GM10847 (cell line): Measurements from ENCODE around the gene TNFRSF18.

Experiments used
- POLR2A ChIP-seq: IDR thresholded peaks from 2 replicates; pipeline ENCODE4 v1.6.1; 2011; ENCODE audit not compliant: insufficient read length; ENCODE audit errors: extremely low read depth

The TNFRSF18 gene

GRCh38 chr1:1183221-1183747 lies 23.1 kb downstream of the TNFRSF18 start:
- TF ChIP-seq POLR2A, result no peak

- TF ChIP-seq POLR2A, result no peak
Observed at GRCh38 chr1:1182491-1183220, 23.7 kb downstream of the TNFRSF18 start.

- TF ChIP-seq POLR2A, result no peak
Observed at GRCh38 chr1:1181938-1182410, 24.4 kb downstream of the TNFRSF18 start.

DNA sequence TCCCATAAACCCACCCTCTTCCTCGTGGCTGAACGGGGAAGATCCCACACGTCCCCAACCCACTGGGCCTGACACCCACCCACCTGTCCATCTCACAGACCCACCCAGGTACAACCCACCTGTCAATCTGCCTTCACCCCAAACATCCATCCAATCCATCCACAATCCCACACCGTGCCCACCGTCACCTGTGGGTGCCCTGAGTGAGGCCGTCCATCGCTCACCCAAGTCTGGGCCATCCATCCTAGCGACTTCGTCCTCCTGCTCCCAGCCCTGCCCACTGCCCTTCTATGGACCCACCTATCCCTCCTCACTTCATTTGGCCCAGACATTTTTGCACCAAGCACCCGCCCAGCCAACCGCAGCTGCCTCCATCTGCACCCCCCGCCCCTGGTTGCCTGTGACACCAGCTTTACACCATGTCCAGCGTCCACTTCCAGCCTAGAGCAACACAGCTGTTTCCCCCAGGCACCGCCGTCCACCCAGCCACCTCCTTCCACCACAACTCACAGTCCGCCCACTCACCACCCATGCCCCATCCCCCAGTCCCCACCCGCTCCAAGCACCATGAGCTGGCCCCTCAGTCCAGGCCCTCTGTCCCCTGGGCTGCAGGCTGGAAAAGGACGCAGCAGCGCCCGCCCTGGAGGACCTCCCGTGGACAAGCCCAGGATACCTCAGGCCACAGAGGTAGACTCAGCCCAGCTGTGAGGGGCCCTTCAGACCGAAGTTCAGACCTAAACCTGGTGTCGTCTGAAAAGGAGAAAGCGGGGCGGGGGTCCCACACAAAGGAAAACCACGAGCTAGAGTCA lies 25.1 kb downstream of the TNFRSF18 start:
- TF ChIP-seq POLR2A, result no peak

DNA sequence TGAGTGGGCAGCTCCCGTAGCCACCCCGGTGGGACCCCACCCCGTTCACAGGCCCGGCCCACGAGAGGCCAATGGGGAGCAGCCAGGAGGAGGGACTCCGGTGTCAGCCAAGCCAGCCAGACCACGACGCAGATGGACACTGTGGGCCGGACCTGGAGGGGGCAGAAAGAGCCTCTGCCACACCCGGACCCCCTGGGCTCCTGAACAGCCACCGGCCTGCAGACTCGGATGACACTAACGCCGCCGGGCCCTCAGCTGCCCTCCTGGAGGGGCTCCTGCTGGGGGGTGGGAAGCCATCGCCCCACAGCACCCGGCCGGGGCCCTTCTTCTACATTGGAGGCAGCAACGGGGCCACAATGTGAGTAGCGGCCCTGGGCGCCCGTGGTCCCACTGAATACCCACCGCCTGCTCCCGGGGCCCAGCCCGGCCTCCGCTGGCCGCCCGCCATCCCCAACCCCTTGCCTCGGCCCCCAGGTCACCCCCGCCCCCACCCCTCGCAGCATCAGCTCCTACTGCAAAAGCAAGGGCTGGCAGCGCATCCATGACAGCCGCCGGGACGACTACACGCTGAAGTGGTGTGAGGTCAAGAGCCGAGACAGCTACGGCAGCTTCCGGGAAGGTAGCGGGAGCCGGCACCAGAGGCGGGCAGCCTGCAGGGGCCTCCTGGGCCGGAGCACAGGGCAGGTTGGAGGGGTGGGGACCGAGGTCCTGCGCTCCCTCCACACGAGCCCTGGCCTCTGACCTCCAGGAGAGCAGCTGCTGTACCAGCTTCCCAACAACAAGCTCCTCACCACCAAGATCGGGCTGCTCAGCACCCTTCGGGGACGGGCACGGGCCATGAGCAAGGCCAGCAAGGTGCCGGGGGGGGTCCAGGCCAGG lies 26.2 kb downstream of the TNFRSF18 start:
- TF ChIP-seq POLR2A, result no peak

GRCh38 chr1:1179346-1179982 lies 26.9 kb downstream of the TNFRSF18 start:
- TF ChIP-seq POLR2A, result no peak

DNA sequence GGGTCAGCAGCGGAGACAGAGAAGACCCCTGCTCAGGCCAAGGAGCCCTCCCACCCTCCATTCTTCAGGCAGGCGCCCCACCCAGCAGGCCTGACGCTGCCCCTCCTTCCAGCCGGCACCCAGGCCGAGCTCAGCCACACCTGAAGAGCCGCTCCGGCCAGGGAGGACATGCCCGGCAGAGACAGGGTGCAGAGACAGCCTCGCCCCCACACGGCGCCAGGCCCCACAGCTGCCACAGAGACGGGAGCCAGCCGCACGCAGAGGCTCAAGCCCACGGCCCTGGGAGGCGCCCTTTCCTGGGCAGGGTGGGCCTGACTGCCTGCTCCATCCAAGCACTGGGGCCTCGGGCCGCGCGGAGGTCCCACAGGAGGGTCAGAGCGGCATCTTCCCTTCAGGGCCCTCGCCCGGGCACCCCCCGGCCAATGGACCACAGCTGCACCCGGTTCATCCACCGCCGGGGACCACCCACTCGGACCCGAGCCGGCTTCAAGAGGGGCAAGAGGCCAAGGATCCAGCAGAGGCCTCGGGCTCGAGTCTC lies 27.5 kb downstream of the TNFRSF18 start:
- no peak for TF ChIP-seq POLR2A

DNA sequence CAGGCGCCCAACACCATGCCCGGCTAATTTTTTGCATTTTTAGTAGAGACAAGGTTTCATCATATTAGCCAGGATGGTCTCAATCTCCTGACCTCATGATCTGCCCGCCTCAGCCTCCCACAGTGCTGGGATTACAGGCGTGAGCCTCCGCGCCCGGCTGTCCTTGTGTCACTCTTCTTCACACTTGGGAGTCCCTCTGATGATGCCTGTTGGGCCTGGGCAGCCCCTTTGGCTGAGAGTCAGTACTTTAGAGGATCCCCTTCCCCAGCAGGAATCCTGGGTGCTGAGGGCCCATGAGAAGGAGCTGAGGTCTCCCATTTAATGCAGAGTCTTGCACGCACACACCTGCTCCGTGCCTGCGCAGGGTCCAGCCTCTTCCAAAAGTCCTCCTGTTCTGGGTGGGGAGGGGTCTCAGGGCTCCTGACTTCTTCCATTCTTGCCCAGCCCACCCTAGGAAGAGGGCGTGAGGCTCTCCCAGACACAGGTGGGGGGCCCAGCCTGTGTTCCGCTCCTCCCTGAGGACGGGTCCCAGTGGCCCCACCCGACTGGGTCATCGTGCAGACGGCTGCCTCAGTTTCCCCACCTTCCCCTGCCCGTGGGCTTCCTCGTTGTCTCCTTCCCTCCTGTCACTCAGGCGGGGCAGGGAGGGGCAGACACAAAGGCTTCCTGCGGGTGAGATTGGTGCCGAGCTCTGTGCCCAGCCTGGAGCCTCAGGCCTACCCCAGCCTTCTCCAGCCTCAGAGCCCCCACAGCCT lies 28.8 kb downstream of the TNFRSF18 start:
- TF ChIP-seq POLR2A, result no peak

DNA sequence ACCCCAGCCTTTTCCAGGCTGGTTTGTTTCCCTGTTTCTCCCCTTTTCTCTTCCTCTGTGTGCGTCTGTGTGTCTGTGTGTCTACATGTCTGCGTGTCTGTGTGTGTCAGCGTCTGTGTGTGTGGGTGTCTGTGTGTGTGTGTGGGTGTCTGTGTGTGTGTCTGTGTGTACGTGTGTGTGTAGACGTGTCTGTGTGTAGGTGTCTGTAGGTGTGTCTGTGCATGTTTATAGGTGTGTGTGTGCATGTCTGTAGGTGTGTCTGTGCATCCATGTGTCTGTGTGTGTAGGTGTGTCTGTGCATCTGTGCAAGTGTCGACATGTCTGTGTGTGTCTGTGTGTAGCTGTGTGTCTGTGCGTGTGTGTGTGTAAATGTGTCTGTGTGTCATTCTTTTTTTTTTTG lies 29.5 kb downstream of the TNFRSF18 start:
- no peak for TF ChIP-seq POLR2A

DNA sequence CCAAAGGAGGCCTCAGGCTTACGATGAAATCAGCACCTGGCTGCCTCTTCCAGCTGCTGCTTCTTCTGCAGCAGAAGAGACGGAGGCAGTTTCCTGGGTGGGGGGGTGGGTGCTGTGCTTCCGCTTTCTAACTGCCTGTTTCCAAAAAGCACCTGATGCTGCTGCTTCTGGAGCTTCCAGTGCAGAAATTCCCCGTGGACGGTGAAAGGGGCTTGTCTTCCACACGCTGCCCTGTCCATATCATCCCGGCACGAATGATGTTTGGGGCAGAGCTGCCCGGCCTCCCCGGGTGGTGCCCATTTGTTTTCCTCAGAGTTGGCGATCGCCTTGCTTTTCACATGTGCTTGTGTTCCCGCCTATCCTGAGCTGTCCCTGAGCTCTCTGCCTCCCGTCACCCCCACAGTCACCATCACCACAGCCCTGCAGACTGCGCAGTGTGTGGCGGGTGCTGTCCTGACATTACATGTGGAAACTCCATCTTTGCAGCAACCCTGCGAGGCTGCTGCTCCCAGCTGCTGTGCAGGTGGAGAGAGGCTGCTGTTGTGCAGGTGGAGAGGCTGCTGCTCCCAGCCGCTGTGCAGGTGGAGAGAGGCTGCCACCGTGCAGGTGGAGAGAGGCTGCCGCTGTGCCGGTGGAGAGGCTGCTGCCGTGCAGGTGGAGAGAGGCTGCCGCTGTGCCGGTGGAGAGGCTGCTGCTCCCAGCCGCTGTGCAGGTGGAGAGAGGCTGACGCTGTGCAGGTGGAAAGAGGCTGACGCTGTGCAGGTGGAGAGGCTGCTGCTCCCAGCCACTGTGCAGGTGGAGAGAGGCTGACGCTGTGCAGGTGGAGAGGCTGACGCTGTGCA lies 30.9 kb downstream of the TNFRSF18 start:
- no peak for TF ChIP-seq POLR2A

- no peak for TF ChIP-seq POLR2A
Observed at GRCh38 chr1:1173793-1174415, 32.5 kb downstream of the TNFRSF18 start, which contains the start of gene TTLL10. Gene TTLL10, plus strand, starts transcription at chr1:1173880. Its CDS starts 5,336 bp downstream, at chr1:1179216.

DNA sequence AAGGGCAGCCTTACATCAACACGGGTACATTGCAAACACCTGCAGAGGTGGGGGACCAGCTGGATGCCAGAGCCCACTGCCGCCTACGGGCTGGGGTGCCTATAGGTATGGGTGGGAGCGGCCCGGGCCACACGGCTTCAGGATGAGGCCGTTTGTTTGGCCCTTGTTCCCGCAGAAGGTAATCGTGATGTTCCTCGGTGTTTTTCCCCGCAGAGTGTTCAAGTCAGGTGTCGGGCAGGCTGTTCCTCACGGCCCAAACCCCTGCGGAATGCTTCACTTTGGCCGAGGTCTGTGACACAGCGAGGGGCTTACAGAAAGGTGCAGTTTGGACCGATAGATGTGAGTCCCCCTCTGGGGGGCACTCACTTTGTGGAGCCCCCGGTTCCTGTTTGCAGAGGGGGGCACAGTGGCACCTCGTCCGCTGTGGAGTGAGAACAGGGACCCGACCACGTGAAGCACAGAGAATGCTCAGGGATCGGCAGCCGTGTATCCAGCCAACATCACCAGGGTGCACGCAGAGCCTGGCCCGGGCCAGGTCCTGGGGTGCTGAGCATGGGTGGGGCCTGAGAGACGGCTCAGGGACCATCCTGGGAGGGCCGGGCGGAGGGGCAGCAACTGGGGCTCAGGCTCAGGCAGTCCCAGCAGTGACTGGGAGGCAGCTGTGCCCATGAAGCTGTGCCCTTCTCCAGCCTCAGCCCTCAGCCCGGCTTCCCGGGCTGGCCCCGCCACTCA lies 33.2 kb downstream of the TNFRSF18 start:
- no peak for TF ChIP-seq POLR2A
